Testis (tissue), 3 donors: Measurements from ENCODE around the gene MIB2. TPM values are rescaled to one million over a fixed set of nuclear protein-coding genes. Genes with fewer than 3 reads are reported as not detected.

ENCODE experiments used
- DNase-seq: peaks from one replicate; pipeline ENCODE4 v3.0.0-alpha.2; 2019
- H3K27ac ChIP-seq, 2 donors: fragments of 200-600 bp; sonication (generic); one replicate each; pipeline ENCODE4 v1.5.1; 2019
- H3K27me3 ChIP-seq: fragments of 200-600 bp; sonication (generic); one replicate; pipeline ENCODE4 v1.5.1; 2019
- H3K36me3 ChIP-seq: fragments of 200-600 bp; sonication (generic); one replicate; pipeline ENCODE4 v1.5.1; 2017; ENCODE audit warnings: low read depth; ENCODE audit errors: missing control alignments
- H3K4me1 ChIP-seq: fragments of 200-600 bp; sonication (generic); one replicate; pipeline ENCODE4 v1.5.1; 2019
- H3K4me3 ChIP-seq, 2 donors: fragments of 200-600 bp; sonication (generic); one replicate each; pipeline ENCODE4 v1.5.1; 2017 to 2019
- H3K9me3 ChIP-seq: fragments of 200-600 bp; sonication (generic); one replicate; pipeline ENCODE4 v1.5.1; 2017
- CTCF ChIP-seq, 3 experiments: fragments of 450-650 bp in 2 of 3; fragments of 200-600 bp in 1 of 3; sonication (generic) in 1 of 3; IDR thresholded peaks; one replicate each; pipeline ENCODE4 v1.5.1; 2016 to 2019; ENCODE audit warnings: antibody characterized with exemption in 3 of 3, mild to moderate bottlenecking in 2 of 3, moderate library complexity in 1 of 3
- POLR2A ChIP-seq: fragments of 450-650 bp; IDR thresholded peaks from one replicate; pipeline ENCODE4 v1.6.1; 2017; ENCODE audit warnings: antibody characterized with exemption, mild to moderate bottlenecking, moderate library complexity
- WGBS, 2 donors: methylation state at CpG; one replicate each; pipeline ENCODE4 v1.1.5; 2018; 5-methylcytosine and 5-hydroxymethylcytosine counted together
- intact Hi-C: fragments of 100-400 bp; cut with DNase I; formaldehyde crosslinking; loops from one replicate; pipeline ENCODE4 v1.15.1; 2023; ENCODE audit warnings: low total_unique reads
- polyA plus RNA-seq: library from polyadenylated mRNA; stranded (reverse); fragments of 350-450 nt; fragmentation: Illumina TruSeq; extraction: RNeasy Lipid Tissue Mini Kit (QIAGEN cat#74804); gene quantifications from one replicate; pipeline ENCODE4 v1.2.3, GENCODE V29; 2014; ENCODE audit warnings: low read depth, low replicate concordance; ENCODE audit not compliant: insufficient read depth
- total RNA-seq, 2 donors: library from RNA; depleted of rRNA; stranded (reverse); fragments of >200 nt; gene quantifications; one replicate each; pipeline ENCODE4 v1.2.3, GENCODE V29; 2016

MIB2 gene
- total and polyA plus RNA-seq, 3 donors from 2014 or later: 38.7 to 172 (median 154) TPM

DNA sequence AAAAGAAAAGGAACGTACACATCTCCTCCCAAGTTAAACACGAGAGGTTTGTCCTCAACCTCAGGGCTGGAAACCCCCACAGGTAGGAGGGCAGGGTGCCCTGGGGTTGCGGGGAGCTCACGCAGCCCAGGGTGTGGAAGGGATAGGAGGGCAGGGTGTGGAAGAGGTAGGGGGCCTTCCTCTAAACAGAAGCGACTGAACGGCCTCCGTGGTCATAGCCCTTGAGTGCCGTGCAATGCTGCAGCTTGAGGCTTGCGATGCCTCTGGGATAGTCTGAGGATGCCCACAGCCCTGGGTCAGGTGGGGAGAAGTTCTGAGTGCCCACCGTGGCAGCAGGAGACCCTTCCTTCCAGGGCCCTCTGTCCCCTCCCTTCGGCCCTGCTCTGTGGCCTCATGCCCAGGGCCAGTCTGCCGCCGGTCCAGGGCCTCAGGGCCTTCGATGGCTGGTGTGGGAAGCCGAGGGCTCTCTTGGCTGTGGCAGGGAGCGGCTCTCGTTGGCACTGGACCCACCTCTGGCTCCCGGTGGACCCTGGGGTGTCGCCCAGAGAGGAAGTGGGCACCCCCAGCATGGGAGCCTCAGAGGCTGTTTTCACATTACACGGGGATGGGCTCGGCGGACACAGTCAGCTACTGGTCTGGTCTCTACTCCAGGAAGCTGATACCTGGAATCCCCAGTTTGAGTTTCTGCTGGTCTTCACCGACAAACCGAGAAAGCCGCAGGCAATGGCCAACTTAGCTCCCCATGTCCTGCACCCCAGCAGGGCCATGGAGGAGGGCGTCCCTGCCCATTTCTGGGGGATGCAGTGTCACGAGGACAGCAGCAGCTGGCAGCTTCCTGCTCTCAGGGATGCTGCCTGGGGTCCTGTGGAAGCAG is 49.9 kb downstream of the MIB2 start:
- H3K27me3 ChIP-seq: no peaks in the 10 kb centered on the region
- H3K4me3 ChIP-seq: no peak overlapping the region
- DNase-seq: no peak
- no peak for TF ChIP-seq POLR2A
- H3K36me3 ChIP-seq: peaks cover 5% of the 10 kb centered on the region
- intact Hi-C loops: no loop called here
- no peaks in the 10 kb centered on the region for H3K4me1 ChIP-seq
- H3K9me3 ChIP-seq: no peaks in the 10 kb centered on the region
- no peak overlapping the region for H3K27ac ChIP-seq
- 82 to 85% methylated on average over 7 to 23 of the region's 27 CpGs for WGBS, 2 donors

DNA sequence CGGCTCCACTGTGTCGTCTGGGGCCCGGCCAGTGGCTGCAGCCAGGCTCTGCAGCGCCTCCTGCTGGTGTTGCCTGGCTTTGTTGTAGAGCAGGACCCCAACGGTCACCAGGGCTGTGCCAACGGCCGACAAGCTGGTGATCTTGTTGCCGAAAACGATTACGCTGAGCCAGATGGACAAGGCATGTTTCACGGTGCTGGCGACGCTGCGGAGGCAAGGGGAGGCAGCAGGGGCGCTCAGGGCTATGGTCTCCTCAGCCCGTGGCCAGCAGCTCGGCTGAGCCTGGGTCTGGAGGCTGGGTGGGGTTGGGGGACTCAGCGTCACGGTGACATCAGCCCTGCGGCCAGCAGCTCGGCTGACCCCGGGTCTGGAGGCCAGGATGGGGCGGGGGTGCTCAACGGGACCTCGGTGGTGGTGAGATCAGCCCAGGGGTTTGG is 50.5 kb downstream of the MIB2 start:
- Histone ChIP-seq H3K27me3 (no peaks in the 10 kb centered on the region), H3K36me3 (peaks cover 5% of the 10 kb centered on the region), H3K4me1 (no peaks in the 10 kb centered on the region), H3K4me3 (no peak overlapping the region), H3K9me3 (no peaks in the 10 kb centered on the region), H3K27ac (no peak overlapping the region)
- intact Hi-C loops: no loop called here
- WGBS, 2 donors: 85 to 92% methylated on average over 10 to 25 of the region's 25 CpGs
- DNase-seq: no peak
- TF ChIP-seq CTCF (IDR thresholded peaks at IDR 0.05) (peak; percentile 7 to 40 (median 20)), POLR2A (no peak)

GRCh38 chr1:1666526-1666925 is 51.2 kb downstream of the MIB2 start:
- no peak for DNase-seq
- no peak overlapping the region for H3K4me3 ChIP-seq

DNA sequence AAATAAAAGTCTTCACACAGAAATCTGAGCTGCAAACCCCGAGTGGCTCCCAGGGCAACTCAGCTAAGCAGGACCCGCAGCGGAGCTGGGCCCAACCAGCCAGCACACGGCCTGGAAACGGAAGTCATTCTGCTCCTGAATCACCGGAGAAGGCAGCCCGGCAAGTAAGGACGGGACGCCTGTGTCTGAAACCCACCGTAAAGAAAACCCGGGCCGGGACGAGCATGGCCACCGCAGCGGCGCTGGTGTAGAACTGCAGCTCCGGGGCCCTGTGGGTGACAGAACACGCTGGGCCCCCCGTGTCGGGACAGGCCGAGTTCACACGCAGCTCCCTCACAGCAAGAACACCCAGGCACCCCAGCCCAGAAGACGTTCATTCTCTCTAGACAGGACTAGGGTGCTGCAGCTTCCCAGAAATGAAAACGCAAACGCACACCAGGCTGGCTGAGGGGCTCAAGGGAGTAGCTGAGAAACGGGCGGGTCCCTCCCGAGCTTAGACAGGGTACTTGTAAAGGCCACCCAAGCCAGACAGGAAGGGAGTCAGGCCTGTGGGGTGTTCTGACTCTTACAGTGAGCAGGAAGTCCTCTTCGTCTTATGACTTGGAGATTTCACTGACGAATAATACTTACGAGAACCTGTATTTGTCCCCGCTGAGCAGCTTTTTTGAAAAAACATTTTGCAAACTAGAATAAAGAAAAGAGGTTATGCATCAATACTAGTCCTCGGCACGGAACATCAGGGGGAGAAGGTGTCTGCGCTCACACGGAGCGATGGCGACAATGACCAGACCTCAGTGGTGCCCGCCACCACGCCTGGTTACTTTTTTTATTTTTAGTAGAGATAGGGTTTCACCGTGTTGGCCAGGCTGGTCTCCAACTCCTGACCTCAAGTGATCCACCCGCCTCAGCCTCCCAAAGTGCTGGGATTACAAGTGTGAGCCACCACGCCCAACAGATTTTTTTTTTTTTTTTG is 54.5 kb downstream of the MIB2 start:
- H3K4me1 ChIP-seq: no peaks in the 10 kb centered on the region
- H3K4me3 ChIP-seq: no peak overlapping the region
- peaks cover 5% of the 10 kb centered on the region for H3K36me3 ChIP-seq
- no peak overlapping the region for H3K27ac ChIP-seq
- DNase-seq: no peak
- 88 to 92% methylated on average over 32 to 43 of the region's 43 CpGs for WGBS, 2 donors
- intact Hi-C loops: loop anchor here (10.0 kb wide), 1 partner anchor 575 kb away; no protein-coding TSS in a partner anchor
- TF ChIP-seq POLR2A (no peak), CTCF (IDR thresholded peaks at IDR 0.05) (no peak)
- H3K27me3 ChIP-seq: no peaks in the 10 kb centered on the region
- H3K9me3 ChIP-seq: no peaks in the 10 kb centered on the region

More at GRCh38 chr1:1666526-1666925, 51.2 kb downstream of the MIB2 start:
- Histone ChIP-seq H3K4me1 (no peaks in the 10 kb centered on the region), H3K27me3 (no peaks in the 10 kb centered on the region), H3K36me3 (peaks cover 5% of the 10 kb centered on the region), H3K9me3 (no peaks in the 10 kb centered on the region), H3K27ac (no peak overlapping the region)
- intact Hi-C loops: no loop called here
- WGBS, 2 donors: 82 to 94% methylated on average over 7 to 15 of the region's 15 CpGs
- TF ChIP-seq POLR2A (no peak), CTCF (IDR thresholded peaks at IDR 0.05) (no peak)

DNA sequence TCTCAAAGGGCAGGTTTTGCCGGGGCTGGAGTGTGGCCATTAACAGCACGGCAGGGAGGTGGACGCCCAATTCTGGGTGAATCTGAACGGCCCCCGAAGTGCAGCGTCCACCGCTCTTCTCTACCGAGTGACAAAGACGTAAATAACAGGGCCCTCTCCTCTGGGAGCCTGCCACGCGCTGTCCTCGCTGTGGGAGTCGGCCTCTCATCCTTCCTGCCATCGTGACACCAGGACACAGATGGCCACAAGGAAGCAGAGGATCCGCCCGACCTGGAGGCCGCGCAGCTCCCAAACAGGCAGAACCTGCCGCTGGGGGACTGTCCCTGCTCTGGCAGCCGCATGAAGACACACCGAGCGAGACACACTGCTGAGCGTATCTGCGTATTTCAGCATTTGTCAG is 55.6 kb downstream of the MIB2 start:
- intact Hi-C loops: loop anchor here (10.0 kb wide), 1 partner anchor 574 kb away; no protein-coding TSS in a partner anchor

More for the DNA sequence above, 55.6 kb downstream of the MIB2 start:
- Histone ChIP-seq H3K27me3 (no peaks in the 10 kb centered on the region), H3K27ac (no peak overlapping the region), H3K9me3 (no peaks in the 10 kb centered on the region), H3K36me3 (peaks cover 5% of the 10 kb centered on the region), H3K4me3 (no peak overlapping the region), H3K4me1 (no peaks in the 10 kb centered on the region)
- DNase-seq: no peak
- WGBS, 2 donors: 92 to 93% methylated on average over 15 to 24 of the region's 24 CpGs
- TF ChIP-seq POLR2A: no peak
- TF ChIP-seq CTCF (IDR thresholded peaks at IDR 0.05): no peak
